T-helper 22 cell (primary cell): Measurements from ENCODE around the gene KLF16.
"Not testable (repeated sequence)": the region's sequence is repeated elsewhere in the genome, so short reads cannot be mapped to it uniquely, and the experiment has no call there.

Experiments
- DNase-seq: peaks from one replicate; pipeline ENCODE4 v3.0.0-alpha.2; 2020; ENCODE audit warnings: low read depth

The KLF16 gene

GRCh38 chr19:1863328-1863637, at the start of gene KLF16:
Gene KLF16 (minus strand): TSS chr19:1863579. CDS start chr19:1863497, 82 bp downstream.
- no peak for DNase-seq

GRCh38 chr19:1912760-1913505, 49.6 kb upstream of the KLF16 start:
- DNase-seq, result no peak

- DNase-seq, result no peak
These were observed 48.6 kb upstream of the KLF16 start for GRCh38 chr19:1911995-1912394.

GRCh38 chr19:1911098-1911497, 47.7 kb upstream of the KLF16 start:
- no peak for DNase-seq

- no peak for DNase-seq
These were observed 46.8 kb upstream of the KLF16 start for GRCh38 chr19:1910177-1910576.

- DNase-seq, result no peak
These were observed 46.3 kb upstream of the KLF16 start for GRCh38 chr19:1909761-1910080.

- no peak for DNase-seq
These were observed 44.9 kb upstream of the KLF16 start for GRCh38 chr19:1908364-1908678.

GRCh38 chr19:1907563-1908363, 44.4 kb upstream of the KLF16 start:
- DNase-seq, result no peak

GRCh38 chr19:1906985-1907562, 43.7 kb upstream of the KLF16 start:
- no peak for DNase-seq

GRCh38 chr19:1905863-1906375, 42.5 kb upstream of the KLF16 start:
- no peak for DNase-seq

- DNase-seq, result peak; percentile 96
These were observed 41.9 kb upstream of the KLF16 start, which contains the start of the genes ADAT3 and SCAMP4 for GRCh38 chr19:1905110-1905862. Gene ADAT3 (plus strand): TSS chr19:1905399. CDS start chr19:1912048, 6,649 bp downstream. Gene SCAMP4 (plus strand): TSS chr19:1905399. CDS start chr19:1915020, 9,621 bp downstream.

- DNase-seq, result no peak
These were observed 41.4 kb upstream of the KLF16 start for GRCh38 chr19:1904860-1905109.

- DNase-seq, result no peak
These were observed 39.5 kb upstream of the KLF16 start for GRCh38 chr19:1902923-1903322.

GRCh38 chr19:1901940-1902404, 38.6 kb upstream of the KLF16 start:
- no peak for DNase-seq

- no peak for DNase-seq
These were observed 33.1 kb upstream of the KLF16 start for GRCh38 chr19:1896508-1896907.

- no peak for DNase-seq
These were observed 30.4 kb upstream of the KLF16 start for GRCh38 chr19:1893791-1894190.

- no peak for DNase-seq
These were observed 26.5 kb upstream of the KLF16 start for GRCh38 chr19:1889907-1890306.

- DNase-seq, result no peak
These were observed 25.0 kb upstream of the KLF16 start for GRCh38 chr19:1888385-1888784.

- DNase-seq, result not testable (repeated sequence)
These were observed 23.0 kb upstream of the KLF16 start for GRCh38 chr19:1886360-1886759.

GRCh38 chr19:1885398-1886119, 22.2 kb upstream of the KLF16 start, which contains the start of gene ABHD17A:
Gene ABHD17A (minus strand): TSS chr19:1885496. CDS start chr19:1881566, 3,930 bp downstream.
- DNase-seq, result peak; percentile 89

GRCh38 chr19:1884719-1885334, 21.4 kb upstream of the KLF16 start:
- DNase-seq, result no peak
